PFSK-1 (cell line): ENCODE measurements around the gene CTRB1.

Source experiments
- FOXP2 ChIP-seq: optimal IDR thresholded peaks from 2 replicates; pipeline ENCODE3; 2011; ENCODE audit warnings: borderline replicate concordance, control low read depth, inconsistent platforms; ENCODE audit not compliant: insufficient read depth; ENCODE audit errors: extremely low read length, extremely low read depth
- POLR2AphosphoS5 ChIP-seq: IDR thresholded peaks from 2 replicates; pipeline ENCODE4 v1.6.1; 2012; ENCODE audit warnings: low read depth, mild to moderate bottlenecking, control low read depth, low read length, moderate library complexity
- REST ChIP-seq, 2 experiments: IDR thresholded peaks; 2 replicates each; pipeline versions ENCODE4 v1.6.1 to v1.8.0; 2011 to 2012; ENCODE audit warnings: low read depth in 2 of 2, low read length in 2 of 2, control low read depth in 1 of 2, inconsistent platforms in 1 of 2, mild to moderate bottlenecking in 1 of 2, moderate library complexity in 1 of 2; ENCODE audit not compliant: insufficient read depth in 1 of 2
- SIN3A ChIP-seq: IDR thresholded peaks from 2 replicates; pipeline ENCODE4 v1.6.1; 2012; ENCODE audit warnings: mild to moderate bottlenecking, low read length, moderate library complexity, borderline replicate concordance; ENCODE audit not compliant: insufficient read depth
- TAF1 ChIP-seq: IDR thresholded peaks from 2 replicates; pipeline ENCODE4 v1.6.1; 2012; ENCODE audit warnings: low read length, control low read depth, borderline replicate concordance; ENCODE audit not compliant: insufficient read depth

CTRB1 gene

GRCh38 chr16:75256059-75256571 is 37.3 kb downstream of the CTRB1 start:
- no peak for TF ChIP-seq FOXP2
- no peak for TF ChIP-seq TAF1
- no peak for TF ChIP-seq REST (IDR thresholded peaks at IDR 0.05; ENCODE audit: insufficient read depth in 1 of 2, low read depth in 2 of 2, low read length in 2 of 2)
- TF ChIP-seq POLR2AphosphoS5: no peak
- no peak for TF ChIP-seq SIN3A

GRCh38 chr16:75256696-75257343 is 38.0 kb downstream of the CTRB1 start:
- no peak for TF ChIP-seq SIN3A
- no peak for TF ChIP-seq REST (IDR thresholded peaks at IDR 0.05; ENCODE audit: insufficient read depth in 1 of 2, low read depth in 2 of 2, low read length in 2 of 2)
- TF ChIP-seq FOXP2: no peak
- no peak for TF ChIP-seq POLR2AphosphoS5
- no peak for TF ChIP-seq TAF1

GRCh38 chr16:75257886-75258806 is 39.4 kb downstream of the CTRB1 start:
- TF ChIP-seq FOXP2 (no peak), REST (IDR thresholded peaks at IDR 0.05; ENCODE audit: insufficient read depth in 1 of 2, low read depth in 2 of 2, low read length in 2 of 2) (no peak), SIN3A (no peak), POLR2AphosphoS5 (no peak), TAF1 (no peak)

- TF ChIP-seq TAF1 (no peak), SIN3A (no peak), POLR2AphosphoS5 (no peak), FOXP2 (no peak), REST (IDR thresholded peaks at IDR 0.05; ENCODE audit: insufficient read depth in 1 of 2, low read depth in 2 of 2, low read length in 2 of 2) (no peak)
Observed at GRCh38 chr16:75258807-75259141, 40.0 kb downstream of the CTRB1 start.
